LNCAP (cell line): ENCODE data around the gene GATA1.

ENCODE experiments used
- TF ChIP-seq, protein P1 (sequence below): fragments of 450-650 bp; IDR thresholded peaks from 2 replicates; pipeline ENCODE4 v1.5.1; 2017; ENCODE audit warnings: mild to moderate bottlenecking

Gene GATA1

DNA sequence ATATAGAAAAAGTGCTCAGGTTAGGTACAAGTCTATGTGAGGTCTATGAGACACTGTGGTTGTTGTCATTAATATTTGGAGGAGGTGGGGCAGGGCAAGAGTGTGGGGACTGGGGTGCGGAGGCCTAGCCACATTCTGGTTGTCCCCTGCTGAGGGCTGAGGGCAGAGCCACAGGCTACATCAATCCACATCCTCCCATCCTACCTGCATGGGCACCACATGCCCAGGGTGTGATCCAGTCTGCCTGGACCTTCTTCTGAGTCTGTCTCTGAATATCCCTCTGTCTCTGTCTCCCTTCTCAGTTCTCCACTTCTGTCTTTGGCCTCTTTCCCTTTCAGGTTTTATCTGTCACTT, 1.2 kb upstream of the GATA1 start:
- TF ChIP-seq, protein P1, sequence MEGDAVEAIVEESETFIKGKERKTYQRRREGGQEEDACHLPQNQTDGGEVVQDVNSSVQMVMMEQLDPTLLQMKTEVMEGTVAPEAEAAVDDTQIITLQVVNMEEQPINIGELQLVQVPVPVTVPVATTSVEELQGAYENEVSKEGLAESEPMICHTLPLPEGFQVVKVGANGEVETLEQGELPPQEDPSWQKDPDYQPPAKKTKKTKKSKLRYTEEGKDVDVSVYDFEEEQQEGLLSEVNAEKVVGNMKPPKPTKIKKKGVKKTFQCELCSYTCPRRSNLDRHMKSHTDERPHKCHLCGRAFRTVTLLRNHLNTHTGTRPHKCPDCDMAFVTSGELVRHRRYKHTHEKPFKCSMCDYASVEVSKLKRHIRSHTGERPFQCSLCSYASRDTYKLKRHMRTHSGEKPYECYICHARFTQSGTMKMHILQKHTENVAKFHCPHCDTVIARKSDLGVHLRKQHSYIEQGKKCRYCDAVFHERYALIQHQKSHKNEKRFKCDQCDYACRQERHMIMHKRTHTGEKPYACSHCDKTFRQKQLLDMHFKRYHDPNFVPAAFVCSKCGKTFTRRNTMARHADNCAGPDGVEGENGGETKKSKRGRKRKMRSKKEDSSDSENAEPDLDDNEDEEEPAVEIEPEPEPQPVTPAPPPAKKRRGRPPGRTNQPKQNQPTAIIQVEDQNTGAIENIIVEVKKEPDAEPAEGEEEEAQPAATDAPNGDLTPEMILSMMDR = no peak

DNA sequence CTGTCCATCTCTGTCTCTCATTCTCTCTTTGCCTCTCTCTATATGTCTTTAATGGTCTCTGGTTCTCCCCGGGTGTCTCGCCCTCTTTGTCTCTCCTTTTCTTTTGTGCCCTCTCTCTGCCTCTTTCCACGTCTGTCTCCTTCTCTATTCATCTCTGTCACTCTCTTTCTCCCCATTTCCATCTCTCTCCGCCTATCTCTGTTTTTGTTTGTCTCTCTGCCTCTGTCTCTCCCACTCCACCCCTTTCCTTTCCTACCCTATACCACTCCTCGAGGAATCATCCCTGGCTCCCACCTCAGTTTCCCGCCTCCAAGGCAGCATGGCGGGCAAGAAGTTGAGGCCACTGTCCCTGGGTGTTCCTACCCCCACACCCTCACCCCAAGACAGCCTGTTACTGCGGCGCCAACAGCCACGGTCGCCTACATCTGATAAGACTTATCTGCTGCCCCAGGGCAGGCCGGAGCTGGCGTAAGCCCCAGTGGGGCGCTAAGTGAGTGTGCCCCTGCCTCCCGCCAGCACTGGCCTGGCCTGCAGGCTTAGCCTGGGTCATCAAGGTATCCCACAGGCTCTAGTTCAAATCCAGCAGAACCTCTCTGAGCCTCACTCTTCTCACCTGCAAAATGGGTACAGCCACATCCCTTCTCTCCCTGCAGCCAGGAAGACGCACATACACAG, 713 bp upstream of the GATA1 start:
- TF ChIP-seq, protein P1 = no peak

DNA sequence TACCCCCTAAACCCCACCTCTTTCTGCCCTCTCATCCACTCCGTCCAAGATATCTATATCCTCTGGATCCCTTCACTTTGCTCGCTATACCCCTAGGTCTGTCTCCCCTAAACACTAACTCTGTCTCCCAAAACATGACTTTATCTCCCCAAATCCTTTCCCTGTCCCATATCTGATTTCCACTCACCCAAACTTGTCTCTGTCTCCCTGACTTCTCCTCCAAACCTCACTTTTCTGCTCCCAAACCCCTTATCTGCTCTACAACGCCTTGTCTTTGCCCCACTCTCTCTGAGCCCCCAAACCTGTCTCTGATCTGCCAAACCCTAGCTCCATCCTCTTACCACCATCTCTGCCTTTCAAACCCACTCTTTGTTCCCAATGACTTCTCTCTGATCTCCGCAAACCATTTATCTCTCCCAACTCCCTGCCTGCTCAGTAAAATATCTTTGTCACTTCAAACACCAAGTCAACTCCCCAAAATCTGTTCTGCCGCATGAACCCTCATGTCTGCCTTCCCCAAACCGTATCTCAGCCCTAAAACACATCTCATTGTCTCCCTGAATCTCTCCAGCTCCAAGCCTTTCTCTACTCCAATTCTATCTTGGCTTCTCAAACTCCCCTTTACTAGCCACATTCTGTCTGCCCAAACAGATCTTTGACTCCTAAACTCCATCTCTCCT, 575 bp downstream of the GATA1 start:
- TF ChIP-seq, protein P1 = no peak

DNA sequence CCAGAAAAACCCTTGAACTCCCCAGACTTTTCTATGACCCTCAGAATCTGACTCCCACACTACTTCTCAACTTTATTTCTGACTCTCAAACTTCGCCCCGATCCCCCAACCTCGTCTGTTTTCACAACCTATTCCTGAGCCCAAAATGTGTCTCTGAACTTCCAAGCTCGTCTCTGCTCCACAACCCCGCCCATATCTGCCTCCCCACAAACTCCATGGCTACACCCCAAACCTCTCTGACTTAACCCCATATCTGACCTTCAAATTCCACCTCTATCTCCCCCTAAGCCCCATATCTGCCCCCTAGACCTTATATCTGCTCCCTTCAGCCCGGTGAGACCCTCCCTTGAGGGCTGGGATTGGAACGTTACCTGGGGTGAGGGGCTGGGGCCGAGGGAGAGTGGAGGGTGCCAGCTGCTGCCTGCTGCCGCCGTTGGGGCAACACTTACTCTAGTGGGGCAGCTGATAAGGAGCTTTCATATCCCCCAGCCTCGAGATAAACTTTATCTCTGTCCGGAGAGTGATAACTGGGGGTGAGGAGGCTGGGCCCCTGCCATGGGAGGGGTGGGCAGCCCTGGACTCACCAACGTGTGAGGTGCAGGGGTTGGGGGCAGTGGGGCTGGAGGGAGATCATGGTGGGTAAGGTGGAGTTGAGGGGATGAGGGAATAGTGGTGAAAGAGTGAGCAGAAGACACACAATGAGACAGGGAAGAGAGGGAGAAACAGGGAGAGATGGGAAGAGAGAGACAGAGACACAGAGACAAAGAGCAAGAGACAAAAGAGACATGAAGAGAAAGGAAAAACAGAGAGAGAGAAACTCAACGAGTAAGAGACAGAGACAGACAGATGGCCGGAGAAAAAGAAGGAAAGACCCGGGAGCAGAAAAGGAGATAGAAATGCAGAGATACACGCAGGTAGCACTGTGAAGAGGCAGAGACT, 1.4 kb downstream of the GATA1 start:
- TF ChIP-seq, protein P1 = no peak

DNA sequence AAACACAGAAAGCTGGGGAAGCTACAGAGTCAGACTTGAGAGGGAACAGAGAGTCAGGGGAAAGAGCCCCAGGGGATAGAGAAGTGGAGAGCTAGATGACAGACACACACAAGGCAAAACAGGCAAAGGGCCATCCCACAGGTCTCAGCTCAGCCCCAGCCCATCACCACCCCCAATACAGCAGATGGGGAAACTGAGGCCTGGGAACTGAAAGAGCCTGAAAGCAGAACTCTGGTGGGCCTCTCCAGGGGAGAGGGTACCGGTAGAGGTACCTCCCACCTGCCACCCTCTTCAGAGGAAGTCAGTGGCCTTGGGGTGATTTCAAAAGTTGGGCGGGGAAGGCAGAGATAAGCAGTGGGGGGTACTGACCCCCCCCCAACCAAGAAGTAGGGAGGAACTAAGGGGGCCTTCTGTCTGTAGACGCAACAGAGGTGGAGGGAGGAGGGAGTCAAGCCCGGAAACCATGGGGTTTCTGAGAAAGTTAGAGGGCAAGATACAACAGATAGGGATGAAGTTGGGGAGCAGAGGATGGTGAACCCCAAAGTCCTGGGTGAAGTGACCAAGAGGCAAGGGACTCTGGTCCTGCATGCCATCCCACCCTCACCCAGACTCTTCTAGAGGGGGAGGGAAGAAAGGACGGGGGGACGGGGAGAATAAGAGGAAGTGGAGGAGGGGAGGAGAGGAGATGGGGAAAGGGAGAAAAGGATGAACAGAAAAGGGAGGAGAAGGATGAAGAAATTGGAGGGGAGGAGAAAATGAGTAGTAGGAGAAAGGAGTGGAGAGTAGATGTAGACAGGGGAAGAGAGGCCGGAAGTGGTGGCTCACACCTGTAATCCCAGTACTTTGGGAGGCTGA, 3.2 kb downstream of the GATA1 start:
- TF ChIP-seq, protein P1 = no peak

DNA sequence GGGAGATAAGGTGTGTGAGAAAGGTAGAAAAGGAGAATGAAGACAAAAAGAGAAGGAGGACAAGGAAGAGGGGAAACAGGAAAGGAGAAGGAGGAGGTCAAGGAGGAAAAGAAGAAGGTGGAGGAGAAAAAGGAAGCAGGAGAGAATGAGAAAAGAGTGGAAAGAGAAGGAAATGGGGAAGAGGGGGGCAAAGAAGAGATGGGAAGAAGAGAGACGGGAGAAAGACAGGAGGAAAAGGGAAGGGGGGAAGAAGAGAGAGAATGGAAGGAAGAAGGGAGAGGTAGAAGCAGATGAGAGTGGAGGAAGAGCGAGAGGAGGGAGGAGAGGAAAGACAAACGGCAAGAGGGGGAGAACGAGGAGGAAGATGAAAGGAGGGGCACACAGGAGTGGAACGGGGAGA, 4.1 kb downstream of the GATA1 start:
- TF ChIP-seq, protein P1 = no peak
